Left lobe of liver (tissue), 2 donors: ENCODE data around the gene PLXNB1. TPM values are rescaled to one million over a fixed set of nuclear protein-coding genes. Genes with fewer than 3 reads are reported as not detected.
"Not testable (repeated sequence)": the region's sequence is repeated elsewhere in the genome, so short reads cannot be mapped to it uniquely, and the experiment has no call there.

Experiments used
- ATAC-seq: fragments of 200-7000 bp; cut with Tn5 transposase; one replicate; pipeline ENCODE4 v1.9.1; 2020; ENCODE audit warnings: mild to moderate bottlenecking, moderate library complexity
- DNase-seq: peaks from one replicate; pipeline ENCODE4 v3.0.0-alpha.2; 2020; ENCODE audit warnings: low spot score
- total RNA-seq: library from RNA; stranded (reverse); gene quantifications from one replicate; pipeline ENCODE4 v1.2.1, GENCODE V29; 2021
- donor health status: DM: no; HTN: no; CAD: no; lungs with moderate emphysema.
- donor health status: DM: no; HTN: yes; CAD: no.

The PLXNB1 gene
- total RNA-seq, 1 donor from 2014 or later = 142 TPM

DNA sequence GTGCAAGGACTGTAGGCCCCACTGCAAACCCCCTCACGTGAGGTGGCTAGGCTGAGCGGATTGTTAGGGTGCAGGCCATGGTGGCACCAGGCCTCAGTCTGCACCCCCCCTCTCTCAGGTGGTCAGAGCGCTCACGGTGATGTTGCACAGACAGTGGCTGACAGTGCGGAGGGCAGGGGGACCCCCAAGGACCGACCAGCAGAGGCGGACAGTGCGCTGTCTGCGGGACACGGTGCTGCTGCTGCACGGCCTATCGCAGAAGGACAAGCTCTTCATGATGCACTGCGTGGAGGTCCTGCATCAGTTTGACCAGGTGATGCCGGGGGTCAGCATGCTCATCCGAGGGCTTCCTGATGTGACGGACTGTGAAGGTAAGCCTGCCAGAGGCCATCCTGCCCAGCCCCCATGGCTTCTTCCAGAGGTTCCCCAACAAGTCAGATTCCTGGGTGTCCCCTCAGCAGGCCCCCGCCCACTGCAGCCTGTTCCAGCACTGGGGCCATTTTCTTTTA, 34.9 kb upstream of the PLXNB1 start:
- no peak for ATAC-seq
- no peak for DNase-seq

GRCh38 chr3:48463703-48464102, 33.8 kb upstream of the PLXNB1 start:
- DNase-seq = no peak
- no peak for ATAC-seq

DNA sequence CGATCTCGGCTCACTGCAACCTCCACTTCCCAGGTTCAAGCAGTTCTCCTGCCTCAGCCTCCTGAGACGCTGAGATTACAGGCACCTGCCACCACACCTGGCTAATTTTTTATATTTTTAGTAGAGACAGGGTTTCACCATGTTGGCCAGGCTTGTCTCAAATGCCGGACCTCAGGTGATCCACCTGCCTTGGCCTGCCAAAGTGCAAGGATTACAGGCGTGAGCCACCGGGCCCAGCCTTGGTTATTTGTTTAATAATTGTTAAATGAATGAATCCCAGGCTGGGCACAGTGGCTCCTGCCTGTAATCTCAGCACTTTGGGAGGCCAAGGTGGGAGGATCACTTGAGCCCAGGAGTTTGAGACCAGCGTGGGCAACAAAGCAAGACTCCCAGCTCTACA, 31.9 kb upstream of the PLXNB1 start:
- not testable (repeated sequence) for ATAC-seq, DNase-seq

DNA sequence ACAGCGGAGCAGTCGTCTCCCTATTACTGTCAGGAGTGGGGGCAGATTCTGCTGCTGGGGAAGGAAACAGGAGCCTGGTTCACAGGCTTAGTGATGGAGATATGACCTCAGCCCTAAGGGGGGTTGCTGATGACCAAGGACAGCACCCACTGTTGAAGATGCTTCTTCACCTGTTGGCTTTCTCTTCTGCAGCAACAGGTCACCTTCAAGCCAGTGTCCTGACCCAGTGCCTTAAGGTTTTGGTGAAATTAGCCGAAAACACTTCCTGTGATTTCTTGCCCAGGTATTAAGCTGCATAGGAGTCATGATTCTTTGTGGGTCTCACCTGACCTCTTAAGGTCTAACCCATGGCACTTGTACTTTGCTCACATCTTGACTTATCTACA, 30.6 kb upstream of the PLXNB1 start:
- DNase-seq (no peak), ATAC-seq (no peak)

DNA sequence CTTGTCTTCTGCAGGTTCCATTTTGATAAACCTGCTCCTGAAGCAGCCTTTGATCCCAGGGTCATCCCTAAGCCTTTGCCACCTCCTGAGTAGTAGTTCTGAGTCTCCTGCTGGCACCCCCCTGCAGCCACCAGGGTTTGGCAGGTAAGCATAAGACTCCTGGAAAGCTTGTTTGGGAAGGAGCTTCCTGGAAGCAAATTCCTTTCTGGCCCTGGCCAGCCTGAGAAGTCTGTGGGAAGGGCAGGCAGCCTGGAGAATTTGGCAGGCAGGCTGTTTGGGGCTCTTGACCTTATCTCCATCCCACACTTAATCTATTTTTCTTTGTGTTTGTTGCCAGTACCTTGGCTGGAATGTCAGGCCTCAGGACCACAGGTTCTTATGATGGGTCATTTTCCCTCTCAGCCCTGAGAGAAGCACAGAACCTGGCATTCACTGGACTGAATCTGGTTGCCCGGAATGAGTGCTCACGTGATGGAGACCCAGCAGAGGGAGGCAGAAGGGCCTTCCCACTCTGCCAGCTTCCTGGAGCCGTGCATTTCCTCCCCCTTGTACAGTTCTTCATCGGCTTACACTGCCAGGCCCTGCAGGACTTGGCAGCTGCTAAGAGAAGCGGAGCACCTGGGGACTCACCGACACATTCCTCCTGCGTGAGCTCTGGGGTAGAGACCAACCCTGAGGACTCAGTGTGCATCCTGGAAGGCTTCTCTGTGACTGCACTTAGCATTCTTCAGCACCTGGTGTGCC, 30.1 kb upstream of the PLXNB1 start:
- ATAC-seq = no peak
- no peak for DNase-seq

- no peak for ATAC-seq
- DNase-seq = no peak
Measured at GRCh38 chr3:48459331-48459730, 29.4 kb upstream of the PLXNB1 start.

GRCh38 chr3:48456456-48456855, 26.6 kb upstream of the PLXNB1 start:
- DNase-seq (no peak), ATAC-seq (no peak)

- no peak for ATAC-seq
- DNase-seq = no peak
Measured at GRCh38 chr3:48451270-48451669, 21.4 kb upstream of the PLXNB1 start.

- ATAC-seq (peak; percentile 99), DNase-seq (peak; percentile 91)
Measured at GRCh38 chr3:48446425-48447193, 16.7 kb upstream of the PLXNB1 start, which contains the start of gene ATRIP. TSS of gene ATRIP (plus strand) at chr3:48446737. CDS start at chr3:48446846, 109 bp downstream.

DNA sequence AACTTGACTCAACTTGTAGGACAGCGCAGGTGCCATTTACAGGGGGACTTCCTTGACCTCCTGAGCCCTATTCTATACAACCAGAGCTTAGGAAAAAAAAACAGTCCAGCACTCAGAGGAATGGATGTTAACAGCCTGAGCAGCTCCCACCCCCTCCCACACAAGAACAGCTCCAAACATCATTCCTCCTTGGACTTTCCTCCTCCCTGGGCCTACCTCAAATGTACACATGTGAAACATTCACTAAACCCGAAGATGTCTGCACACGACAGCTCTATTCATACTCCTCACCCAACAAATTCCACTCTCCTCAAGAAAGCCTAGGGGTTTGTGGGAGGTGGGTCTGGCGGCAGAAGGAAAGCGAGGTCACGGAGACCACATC, 16.1 kb upstream of the PLXNB1 start:
- no peak for ATAC-seq

GRCh38 chr3:48445277-48445882, 15.5 kb upstream of the PLXNB1 start:
- DNase-seq (no peak), ATAC-seq (no peak)

More for the DNA sequence above, 16.1 kb upstream of the PLXNB1 start:
- no peak for DNase-seq

- DNase-seq (no peak), ATAC-seq (no peak)
Measured at GRCh38 chr3:48441940-48442339, 12.1 kb upstream of the PLXNB1 start.

GRCh38 chr3:48440590-48440958, 10.7 kb upstream of the PLXNB1 start:
- DNase-seq = no peak
- peak; percentile 4 for ATAC-seq

- peak; percentile 98 for DNase-seq
- peak; percentile 94 for ATAC-seq
Measured at GRCh38 chr3:48439820-48440589, 10.1 kb upstream of the PLXNB1 start, which contains the start of the genes CCDC51 and TMA7. TSS of gene CCDC51 (minus strand) at chr3:48440119. CDS start at chr3:48435128, 4,991 bp downstream. TSS of gene TMA7 (plus strand) at chr3:48440257. CDS start at chr3:48440297, 40 bp downstream.

- DNase-seq = no peak
- no peak for ATAC-seq
Measured at GRCh38 chr3:48437812-48438211, 7.9 kb upstream of the PLXNB1 start.

- ATAC-seq = no peak
- no peak for DNase-seq
Measured at GRCh38 chr3:48436855-48437254, 7.0 kb upstream of the PLXNB1 start.

DNA sequence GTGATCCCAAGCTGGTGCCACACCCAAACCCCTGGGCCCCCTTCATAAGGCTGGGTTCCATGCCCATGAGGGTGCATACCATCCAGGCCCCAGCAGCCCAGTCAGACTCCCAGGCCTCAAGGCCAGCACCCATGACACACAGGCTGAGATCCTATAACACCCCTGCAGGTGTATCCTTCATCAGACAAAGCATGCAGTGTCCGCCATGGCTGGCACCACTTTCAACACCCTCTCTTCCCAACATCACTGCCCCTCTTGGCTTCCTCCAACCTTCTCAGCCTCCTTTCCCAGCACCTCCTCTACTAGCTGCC, 6.5 kb upstream of the PLXNB1 start:
- ATAC-seq (no peak), DNase-seq (no peak)

DNA sequence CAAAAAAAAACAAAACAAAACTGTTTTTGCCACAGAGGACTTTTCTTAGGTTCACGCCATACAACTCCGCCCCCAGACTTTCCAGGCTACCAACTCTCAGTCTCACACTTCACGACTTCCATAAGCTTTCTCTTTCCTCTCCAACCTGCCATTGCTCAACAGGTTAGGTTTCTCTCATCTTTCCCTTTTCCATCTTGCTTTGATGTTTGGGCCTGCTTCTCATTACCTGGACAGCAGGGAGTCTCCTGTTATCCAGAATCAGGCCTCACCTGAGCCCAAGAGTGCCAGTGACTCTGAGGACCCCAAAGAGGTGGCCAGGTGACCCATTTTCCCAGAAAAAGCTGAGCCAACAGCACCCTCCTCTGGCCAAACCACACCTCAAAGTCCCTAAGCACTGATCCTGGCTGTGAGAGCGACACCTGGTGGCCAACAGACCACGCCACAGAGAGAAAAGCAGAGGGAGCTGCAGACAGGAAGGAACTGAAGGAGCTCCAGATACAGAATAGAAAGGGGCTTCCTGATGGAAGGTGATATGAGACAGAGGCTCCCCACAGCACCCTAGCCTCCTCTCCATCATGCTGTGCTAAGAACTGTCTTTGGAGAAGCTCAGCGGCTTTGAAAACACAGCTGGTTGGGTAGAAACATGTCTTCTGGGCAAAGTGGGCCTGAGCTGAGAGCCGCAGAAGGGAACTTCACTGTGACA, 6.0 kb upstream of the PLXNB1 start:
- ATAC-seq (peak; percentile 79), DNase-seq (peak; percentile 88)

- ATAC-seq = no peak
- DNase-seq = no peak
Measured at GRCh38 chr3:48435223-48435595, 5.3 kb upstream of the PLXNB1 start.

DNA sequence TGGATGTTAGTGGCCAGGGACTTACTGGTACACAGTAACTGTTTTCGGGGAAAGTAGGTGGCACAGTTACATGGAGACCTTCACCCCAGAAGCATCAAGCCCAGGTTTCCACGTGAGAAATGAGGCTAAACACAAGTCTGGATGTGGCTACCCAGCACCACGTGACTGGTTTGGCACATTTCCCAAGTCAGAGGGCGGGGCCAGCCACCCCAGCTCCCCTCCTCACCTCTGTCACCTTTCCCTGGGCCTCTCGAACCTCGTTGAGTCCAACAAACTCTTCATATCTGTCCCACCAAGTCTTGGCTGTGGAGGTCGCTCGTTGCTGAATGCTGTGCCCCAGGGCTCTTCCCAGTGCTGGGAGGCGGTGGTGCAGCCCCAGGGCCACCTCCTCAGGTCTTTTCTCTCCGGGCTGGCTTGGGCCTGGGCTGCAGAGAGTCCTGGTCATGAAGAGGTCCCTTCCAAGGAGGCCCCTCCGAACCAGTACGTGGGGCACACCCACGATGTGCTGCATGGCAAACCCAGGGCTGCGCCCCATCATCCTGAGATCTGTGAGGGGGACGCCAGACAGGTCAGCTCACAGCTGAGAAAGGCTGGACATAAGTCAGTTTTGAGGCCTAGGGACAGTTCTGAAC, 4.8 kb upstream of the PLXNB1 start:
- ATAC-seq = no peak

More for the DNA sequence above, 4.8 kb upstream of the PLXNB1 start:
- DNase-seq = no peak
